Esophagus squamous epithelium (tissue), 4 donors: Measurements from ENCODE around the gene CAPN15.
A peak's percentile ranks its signal among the peaks of the same experiment; 100 is the strongest.

Experiments used
- CTCF ChIP-seq, 6 experiments: fragments of 450-650 bp in 4 of 6; fragments of 200-600 bp in 2 of 6; sonication (generic) in 2 of 6; IDR thresholded peaks; one replicate each; pipeline ENCODE4 v1.5.1; 2016 to 2019; ENCODE audit warnings: antibody characterized with exemption in 6 of 6, mild to moderate bottlenecking in 4 of 6, moderate library complexity in 4 of 6
- POLR2A ChIP-seq, 4 donors: fragments of 450-650 bp; IDR thresholded peaks; one replicate each; pipeline ENCODE4 v1.6.1; 2017; ENCODE audit warnings: antibody characterized with exemption in 4 of 4, mild to moderate bottlenecking in 4 of 4, moderate library complexity in 3 of 4

- peak in 1 of 6 experiments; percentile 10 for TF ChIP-seq CTCF (IDR thresholded peaks at IDR 0.05)
- TF ChIP-seq POLR2A (IDR thresholded peaks at IDR 0.05), result no peak
Measured at GRCh38 chr16:593406-593805, 65.9 kb downstream of the CAPN15 start.
